Measurements from ENCODE around the gene ANKFY1.

DNA sequence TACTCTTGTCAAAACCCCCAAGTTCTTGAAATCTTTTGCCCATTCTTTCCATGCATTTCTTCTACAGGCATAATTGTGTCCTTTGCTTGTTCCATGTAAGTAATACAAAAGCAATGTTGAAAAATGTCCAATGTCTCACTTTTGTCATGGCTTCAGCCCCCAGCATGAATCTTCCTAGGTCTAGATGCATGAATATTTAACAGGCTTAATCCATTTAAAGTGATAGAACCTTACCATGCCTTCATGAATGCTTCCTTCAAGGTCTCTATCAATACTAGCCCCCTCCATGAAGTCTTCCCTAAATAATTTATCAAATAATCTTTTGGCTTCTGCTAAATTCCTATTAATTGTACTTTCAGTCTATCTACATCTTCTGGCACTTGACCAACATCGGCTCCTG is 46.1 kb upstream of the ANKFY1 start:
- TF ChIP-seq, protein P1, sequence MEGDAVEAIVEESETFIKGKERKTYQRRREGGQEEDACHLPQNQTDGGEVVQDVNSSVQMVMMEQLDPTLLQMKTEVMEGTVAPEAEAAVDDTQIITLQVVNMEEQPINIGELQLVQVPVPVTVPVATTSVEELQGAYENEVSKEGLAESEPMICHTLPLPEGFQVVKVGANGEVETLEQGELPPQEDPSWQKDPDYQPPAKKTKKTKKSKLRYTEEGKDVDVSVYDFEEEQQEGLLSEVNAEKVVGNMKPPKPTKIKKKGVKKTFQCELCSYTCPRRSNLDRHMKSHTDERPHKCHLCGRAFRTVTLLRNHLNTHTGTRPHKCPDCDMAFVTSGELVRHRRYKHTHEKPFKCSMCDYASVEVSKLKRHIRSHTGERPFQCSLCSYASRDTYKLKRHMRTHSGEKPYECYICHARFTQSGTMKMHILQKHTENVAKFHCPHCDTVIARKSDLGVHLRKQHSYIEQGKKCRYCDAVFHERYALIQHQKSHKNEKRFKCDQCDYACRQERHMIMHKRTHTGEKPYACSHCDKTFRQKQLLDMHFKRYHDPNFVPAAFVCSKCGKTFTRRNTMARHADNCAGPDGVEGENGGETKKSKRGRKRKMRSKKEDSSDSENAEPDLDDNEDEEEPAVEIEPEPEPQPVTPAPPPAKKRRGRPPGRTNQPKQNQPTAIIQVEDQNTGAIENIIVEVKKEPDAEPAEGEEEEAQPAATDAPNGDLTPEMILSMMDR (IDR thresholded peaks at IDR 0.05), result no peak
- no peak for TF ChIP-seq POLR2A (IDR thresholded peaks at IDR 0.05)
